Gastroesophageal sphincter (tissue), 4 donors: ENCODE measurements around the gene CNBP. TPM values are rescaled to one million over a fixed set of nuclear protein-coding genes. Genes with fewer than 3 reads are reported as not detected.
A peak's percentile ranks its signal among the peaks of the same experiment; 100 is the strongest.

Experiments
- ATAC-seq: fragments of 150-250 bp; one replicate; pipeline ENCODE4 v1.9.1; 2016; ENCODE audit warnings: mild to moderate bottlenecking, moderate library complexity
- H3K27ac ChIP-seq, 4 donors: fragments of 200-600 bp; sonication (generic) in 3 of 4; 1 replicate in 3 of 4; 2 replicates in 1 of 4; pipeline ENCODE4 v1.5.1; 2016 to 2019
- H3K27me3 ChIP-seq: fragments of 200-600 bp; sonication (generic); one replicate; pipeline ENCODE4 v1.5.1; 2019
- H3K36me3 ChIP-seq, 2 donors: fragments of 200-600 bp; sonication (generic); one replicate each; pipeline ENCODE4 v1.5.1; 2019; ENCODE audit warnings: control low read depth in 1 of 2
- H3K4me1 ChIP-seq, 3 donors: fragments of 200-600 bp; sonication (generic); 1 replicate in 2 of 3; 2 replicates in 1 of 3; pipeline ENCODE4 v1.5.1; 2016 to 2019; ENCODE audit warnings: control low read depth in 2 of 3
- H3K4me3 ChIP-seq, 2 donors: fragments of 200-600 bp; sonication (generic); one replicate each; pipeline ENCODE4 v1.5.1; 2019; ENCODE audit warnings: mild to moderate bottlenecking in 1 of 2, moderate library complexity in 1 of 2
- H3K9me3 ChIP-seq, 3 donors: fragments of 200-600 bp; sonication (generic); one replicate each; pipeline ENCODE4 v1.5.1; 2017 to 2019; ENCODE audit warnings: control low read depth in 2 of 3
- EP300 ChIP-seq: sonication (generic); formaldehyde crosslinking; IDR thresholded peaks from one replicate; pipeline ENCODE4 v1.6.1; 2017; ENCODE audit warnings: antibody characterized with exemption, mild to moderate bottlenecking
- POLR2A ChIP-seq, 2 donors: fragments of 450-650 bp; IDR thresholded peaks; one replicate each; pipeline ENCODE4 v1.6.1; 2017; ENCODE audit warnings: antibody characterized with exemption in 2 of 2, mild to moderate bottlenecking in 2 of 2, moderate library complexity in 1 of 2
- POLR2AphosphoS5 ChIP-seq: sonication (generic); formaldehyde crosslinking; IDR thresholded peaks from one replicate; pipeline ENCODE4 v1.6.1; 2017; ENCODE audit warnings: antibody characterized with exemption
- WGBS, 2 donors: methylation state at CpG; one replicate each; pipeline ENCODE4 v1.1.5; 2018; ENCODE audit warnings: low coverage in 1 of 2; 5-methylcytosine and 5-hydroxymethylcytosine counted together
- total RNA-seq, 4 donors: library from RNA; depleted of rRNA; stranded (reverse); fragments of >200 nt; gene quantifications; one replicate each; pipeline ENCODE4 v1.1.0, GENCODE V29; 2016
- TF ChIP-seq, protein P1 (sequence below), 4 experiments: fragments of 200-600 bp in 2 of 4; fragments of 450-650 bp in 2 of 4; sonication (generic) in 1 of 4; IDR thresholded peaks; one replicate each; pipeline ENCODE4 v1.5.1; 2017 to 2019; ENCODE audit warnings: antibody characterized with exemption in 4 of 4, mild to moderate bottlenecking in 2 of 4, moderate library complexity in 2 of 4

The CNBP gene
- total RNA-seq: 100 to 1,000 TPM; 420 to 667 (median 590) TPM

DNA sequence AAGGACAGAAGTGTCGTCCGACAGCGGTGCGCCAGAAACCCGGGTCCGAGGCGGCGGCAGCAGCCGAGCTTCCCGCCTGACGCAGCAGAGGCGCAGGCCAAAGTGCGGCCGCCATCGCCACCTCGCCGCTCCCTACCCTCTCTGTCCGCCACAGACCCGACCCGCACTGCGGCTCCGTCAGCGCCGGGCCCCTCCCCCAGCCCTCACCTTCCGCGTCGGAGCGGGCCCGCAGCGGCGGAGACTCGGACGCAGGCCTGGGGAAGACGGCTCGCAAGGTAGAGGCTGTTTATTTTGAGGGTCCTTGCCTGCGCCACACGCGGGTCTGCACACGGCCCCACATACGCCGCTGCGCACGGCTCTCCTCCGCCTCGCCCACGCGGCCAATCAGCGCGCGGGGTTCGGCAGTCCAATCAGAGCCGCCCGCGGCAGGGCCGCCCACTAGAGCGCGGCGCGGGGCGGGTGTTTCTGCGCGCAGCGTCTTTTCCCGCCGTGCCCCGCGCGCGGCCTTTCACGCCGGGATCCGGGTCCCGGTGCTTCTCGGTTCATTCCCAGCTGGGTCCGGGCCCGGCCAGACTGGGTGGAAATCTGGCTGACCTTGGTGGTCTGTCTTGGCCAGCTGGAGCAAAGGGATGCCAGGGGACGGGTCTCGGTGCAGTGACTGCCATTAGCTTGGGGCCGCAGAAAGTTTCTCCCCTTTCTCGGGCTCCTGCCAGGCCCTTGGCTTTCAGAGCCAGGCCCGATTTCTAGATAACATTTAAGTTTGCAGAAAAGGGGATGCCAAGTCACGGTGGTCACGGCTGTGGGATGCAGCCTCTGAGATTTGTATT, at the start of gene CNBP:
Gene CNBP (minus strand): TSS at position 328 of the 827 bp plus-strand sequence. CDS start 12,139 bp downstream, outside the sequence.
- 0% methylated on average over 8 of the region's 83 CpGs; no CpG with 5 or more reads in 1 of the 2 donors for WGBS, 2 donors
- Histone ChIP-seq H3K27ac (peak within 1 kb of the TSS; percentile 98 to 100 (median 100)), H3K36me3 (peaks cover 0 to 4% of the 10 kb centered on the region in 2 donors), H3K9me3 (no peaks in the 10 kb centered on the region), H3K4me3 (peak within 1 kb of the TSS; percentile 90 to 96), H3K27me3 (no peaks in the 10 kb centered on the region), H3K4me1 (peaks cover 0 to 61% (median 22%) of the 10 kb centered on the region in 3 donors)
- TF ChIP-seq EP300 (no peak), POLR2AphosphoS5 (peak; percentile 99), POLR2A (IDR thresholded peaks at IDR 0.05) (peak; percentile 97 to 98)
- TF ChIP-seq, protein P1, sequence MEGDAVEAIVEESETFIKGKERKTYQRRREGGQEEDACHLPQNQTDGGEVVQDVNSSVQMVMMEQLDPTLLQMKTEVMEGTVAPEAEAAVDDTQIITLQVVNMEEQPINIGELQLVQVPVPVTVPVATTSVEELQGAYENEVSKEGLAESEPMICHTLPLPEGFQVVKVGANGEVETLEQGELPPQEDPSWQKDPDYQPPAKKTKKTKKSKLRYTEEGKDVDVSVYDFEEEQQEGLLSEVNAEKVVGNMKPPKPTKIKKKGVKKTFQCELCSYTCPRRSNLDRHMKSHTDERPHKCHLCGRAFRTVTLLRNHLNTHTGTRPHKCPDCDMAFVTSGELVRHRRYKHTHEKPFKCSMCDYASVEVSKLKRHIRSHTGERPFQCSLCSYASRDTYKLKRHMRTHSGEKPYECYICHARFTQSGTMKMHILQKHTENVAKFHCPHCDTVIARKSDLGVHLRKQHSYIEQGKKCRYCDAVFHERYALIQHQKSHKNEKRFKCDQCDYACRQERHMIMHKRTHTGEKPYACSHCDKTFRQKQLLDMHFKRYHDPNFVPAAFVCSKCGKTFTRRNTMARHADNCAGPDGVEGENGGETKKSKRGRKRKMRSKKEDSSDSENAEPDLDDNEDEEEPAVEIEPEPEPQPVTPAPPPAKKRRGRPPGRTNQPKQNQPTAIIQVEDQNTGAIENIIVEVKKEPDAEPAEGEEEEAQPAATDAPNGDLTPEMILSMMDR (IDR thresholded peaks at IDR 0.05): peak in 1 of 4 experiments; percentile 8
- ATAC-seq: peak; percentile 100

DNA sequence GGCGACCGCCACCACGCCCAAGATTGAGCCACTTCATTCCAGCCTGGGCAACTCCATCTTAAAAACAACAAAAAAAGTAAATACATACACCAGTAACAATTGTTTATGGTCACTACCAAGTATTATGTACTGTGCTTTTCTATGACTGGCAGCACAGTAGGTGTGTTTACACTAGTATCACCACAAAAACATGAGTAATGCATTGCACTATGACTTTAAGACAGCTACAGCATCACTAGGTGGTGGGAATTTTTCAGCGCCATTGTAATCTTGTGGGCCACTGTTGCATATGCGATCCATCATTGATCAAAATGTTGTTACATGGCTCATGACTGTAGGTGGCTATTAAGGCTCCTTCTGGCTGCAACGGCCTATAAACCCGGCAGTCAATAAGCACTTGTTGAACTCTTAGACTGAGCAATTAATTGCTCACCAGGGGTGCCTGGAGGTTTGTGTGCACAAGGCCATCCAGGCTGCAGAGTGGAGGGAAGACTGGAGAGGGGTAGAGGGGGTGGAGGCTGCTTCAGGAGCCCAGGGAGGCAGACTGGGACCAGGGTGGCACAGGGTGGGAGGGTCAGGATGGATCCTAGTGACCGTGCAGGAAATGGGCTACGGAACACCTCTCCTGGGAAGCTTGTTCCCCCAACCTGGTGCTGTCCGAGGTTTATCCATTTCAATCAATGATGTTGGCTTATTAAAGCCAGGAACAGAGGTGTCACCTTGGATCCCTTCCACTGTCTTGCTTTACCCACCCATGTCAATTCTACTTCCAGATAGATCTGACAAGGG, 47.8 kb upstream of the CNBP start:
- no peak for ATAC-seq
- Histone ChIP-seq H3K36me3 (no peaks in the 10 kb centered on the region), H3K27ac (peak overlapping the region in 1 of 4 donors; percentile 15), H3K27me3 (no peaks in the 10 kb centered on the region), H3K4me1 (peaks cover 0 to 28% (median 6%) of the 10 kb centered on the region in 3 donors), H3K4me3 (no peak overlapping the region), H3K9me3 (no peaks in the 10 kb centered on the region)
- 88 to 100% methylated on average over 2 to 5 of the region's 10 CpGs for WGBS, 2 donors
- TF ChIP-seq POLR2A (IDR thresholded peaks at IDR 0.05): no peak
- TF ChIP-seq EP300: no peak
- no peak for TF ChIP-seq POLR2AphosphoS5
- TF ChIP-seq, protein P1 (IDR thresholded peaks at IDR 0.05): no peak

DNA sequence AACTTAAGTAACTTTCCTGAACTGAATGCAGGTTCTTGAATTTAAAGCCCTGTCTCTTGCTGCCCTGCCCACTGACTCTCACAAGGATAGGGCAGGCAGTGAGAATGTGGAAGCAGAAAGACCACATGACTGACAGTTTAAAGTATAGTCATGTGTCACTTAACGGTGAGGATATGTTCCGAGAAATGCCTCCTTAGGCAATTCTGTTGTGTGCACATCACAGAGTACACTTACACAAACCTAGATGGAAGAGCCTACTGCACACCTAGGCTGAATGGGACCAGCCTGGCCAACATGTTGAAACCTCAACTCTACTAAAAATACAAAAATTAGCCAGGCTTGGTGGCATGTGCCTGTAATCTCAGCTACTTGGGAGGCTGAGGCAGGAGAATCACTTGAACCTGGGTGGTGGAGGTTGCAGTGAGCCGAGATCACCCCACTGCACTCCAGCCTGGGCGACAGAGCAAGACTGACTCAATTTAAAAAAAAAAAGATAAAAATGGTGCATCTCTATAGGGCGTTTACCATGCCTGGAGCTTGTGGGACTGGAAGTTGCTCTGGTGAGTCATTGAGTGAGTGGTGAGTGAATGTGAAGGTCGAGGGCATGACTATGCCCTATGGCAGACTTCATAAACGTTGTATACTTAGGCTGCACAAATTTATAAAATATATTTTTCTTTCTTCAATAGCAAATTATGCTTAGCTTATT, 46.8 kb upstream of the CNBP start:
- peaks cover under 1 to 39% (median 15%) of the 10 kb centered on the region in 3 donors for H3K4me1 ChIP-seq
- no peak for TF ChIP-seq POLR2AphosphoS5
- TF ChIP-seq, protein P1 (IDR thresholded peaks at IDR 0.05): no peak
- no peak for TF ChIP-seq POLR2A (IDR thresholded peaks at IDR 0.05)
- TF ChIP-seq EP300: no peak
- H3K4me3 ChIP-seq: no peak overlapping the region
- H3K27me3 ChIP-seq: no peaks in the 10 kb centered on the region
- H3K36me3 ChIP-seq: no peaks in the 10 kb centered on the region
- no peaks in the 10 kb centered on the region for H3K9me3 ChIP-seq
- H3K27ac ChIP-seq: peak overlapping the region in 1 of 4 donors; percentile 61
- peak; percentile 40 for ATAC-seq
- 45 to 55% methylated on average over 4 to 6 of the region's 7 CpGs for WGBS, 2 donors

DNA sequence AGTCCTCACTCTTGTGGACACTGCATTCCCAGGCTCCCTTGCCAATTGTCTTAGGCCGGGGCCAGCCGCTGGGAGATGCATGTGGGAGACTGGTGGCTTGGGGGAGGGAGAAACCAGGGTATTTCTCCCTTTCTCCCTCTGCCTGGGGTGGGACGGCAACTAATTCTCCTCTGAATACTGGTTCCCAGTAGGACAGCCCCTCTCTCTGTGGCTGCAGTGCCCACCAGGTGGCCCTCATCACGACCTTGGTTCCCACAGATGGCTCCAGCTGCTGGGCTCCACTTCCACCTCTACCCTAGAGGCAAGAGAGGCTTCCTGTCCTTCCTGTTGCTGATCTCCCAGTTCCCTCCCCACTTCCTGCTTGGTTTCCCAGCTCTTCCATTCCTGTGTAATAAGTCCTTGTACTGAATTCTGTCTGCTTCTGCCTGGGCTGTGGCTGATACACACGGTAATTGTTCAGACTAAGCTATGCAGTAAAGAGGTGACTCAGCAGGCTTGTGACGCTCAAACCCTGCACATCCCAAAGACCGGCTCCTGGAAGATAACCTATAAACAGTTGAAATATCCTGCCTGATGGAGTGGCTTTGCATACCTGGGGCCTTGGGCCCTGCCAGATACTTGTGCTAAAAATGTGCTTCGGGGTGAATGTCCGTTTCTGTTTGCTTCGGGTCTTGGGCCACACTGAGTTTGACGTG, 45.3 kb upstream of the CNBP start:
- Histone ChIP-seq H3K4me3 (no peak overlapping the region), H3K36me3 (no peaks in the 10 kb centered on the region), H3K27ac (peak overlapping the region in 3 of 4 donors; percentile 25 to 61 (median 39)), H3K4me1 (peaks cover 2 to 53% (median 24%) of the 10 kb centered on the region in 3 donors), H3K9me3 (no peaks in the 10 kb centered on the region), H3K27me3 (no peaks in the 10 kb centered on the region)
- 47% methylated on average over 5 of the region's 11 CpGs; no CpG with 5 or more reads in 1 of the 2 donors for WGBS, 2 donors
- no peak for ATAC-seq
- TF ChIP-seq, protein P1 (IDR thresholded peaks at IDR 0.05): no peak
- TF ChIP-seq EP300 (no peak), POLR2A (IDR thresholded peaks at IDR 0.05) (no peak), POLR2AphosphoS5 (no peak)
